ENCODE results near the gene STX16. TPM values are rescaled to one million over a fixed set of nuclear protein-coding genes. Genes with fewer than 3 reads are reported as not detected.

Gene STX16, protein sequence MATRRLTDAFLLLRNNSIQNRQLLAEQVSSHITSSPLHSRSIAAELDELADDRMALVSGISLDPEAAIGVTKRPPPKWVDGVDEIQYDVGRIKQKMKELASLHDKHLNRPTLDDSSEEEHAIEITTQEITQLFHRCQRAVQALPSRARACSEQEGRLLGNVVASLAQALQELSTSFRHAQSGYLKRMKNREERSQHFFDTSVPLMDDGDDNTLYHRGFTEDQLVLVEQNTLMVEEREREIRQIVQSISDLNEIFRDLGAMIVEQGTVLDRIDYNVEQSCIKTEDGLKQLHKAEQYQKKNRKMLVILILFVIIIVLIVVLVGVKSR
- 66.9 and 67.0 TPM in 2 replicates for total RNA-seq
- long read RNA-seq, full-length matches to known transcripts = 9 of 23 reads
- long read RNA-seq, partial matches to known transcripts = 6 of 23 reads
- long read RNA-seq, other reads (novel, unspliced or antisense) = 8 of 23 reads

GRCh38 chr20:58650776-58651558 is at the start of gene STX16:
Gene STX16, plus strand, starts transcription at chr20:58651283. Its CDS starts 724 bp downstream, at chr20:58652007.
- peak within 1 kb of the TSS; percentile 97 for H3K27ac Mint-ChIP-seq (ENCODE audit: unreplicated experiment)
- DNase-seq (ENCODE audit: extremely low spot score, unreplicated experiment) = peak; percentile 95

GRCh38 chr20:58602124-58602523 is 49.0 kb upstream of the STX16 start:
- DNase-seq (ENCODE audit: extremely low spot score, unreplicated experiment) = no peak
- Mint-ChIP-seq H3K27me3 (ENCODE audit: unreplicated experiment) (no peaks in the 10 kb centered on the region), H3K4me1 (ENCODE audit: unreplicated experiment) (peaks cover 21% of the 10 kb centered on the region), H3K27ac (ENCODE audit: unreplicated experiment) (no peak overlapping the region), H3K9me3 (ENCODE audit: unreplicated experiment) (no peaks in the 10 kb centered on the region), H3K36me3 (ENCODE audit: unreplicated experiment) (no peaks in the 10 kb centered on the region), H3K4me3 (ENCODE audit: unreplicated experiment) (no peak overlapping the region)
- no peak for TF ChIP-seq CTCF (IDR thresholded peaks at IDR 0.05)

More at GRCh38 chr20:58650776-58651558, at the start of gene STX16:
- peak; percentile 71 for TF ChIP-seq CTCF (IDR thresholded peaks at IDR 0.05)
- peak within 1 kb of the TSS; percentile 99 for H3K4me3 Mint-ChIP-seq (ENCODE audit: unreplicated experiment)
- H3K9me3 Mint-ChIP-seq (ENCODE audit: unreplicated experiment) = no peaks in the 10 kb centered on the region
- no peaks in the 10 kb centered on the region for H3K27me3 Mint-ChIP-seq (ENCODE audit: unreplicated experiment)
- H3K36me3 Mint-ChIP-seq (ENCODE audit: unreplicated experiment) = no peaks in the 10 kb centered on the region
- peaks cover 33% of the 10 kb centered on the region for H3K4me1 Mint-ChIP-seq (ENCODE audit: unreplicated experiment)

DNA sequence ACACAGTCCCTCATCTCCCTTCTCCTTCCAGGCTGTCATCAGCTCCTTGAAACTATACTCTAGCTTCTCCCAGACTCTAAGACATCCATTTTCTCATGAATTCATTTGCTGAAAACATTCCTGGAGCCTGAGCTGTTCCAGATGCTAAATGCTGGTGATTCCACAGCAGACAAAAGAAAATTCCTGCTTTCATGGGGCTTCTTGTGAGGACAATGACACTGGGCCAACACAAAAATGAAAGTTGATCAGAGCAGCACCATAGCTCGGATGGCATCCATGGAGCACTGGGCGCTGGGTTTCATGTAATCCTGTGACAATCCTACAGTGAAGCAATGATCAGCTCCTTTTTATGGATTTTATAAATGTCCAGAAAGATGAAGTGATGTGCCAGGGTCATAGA is 47.4 kb upstream of the STX16 start:
- no peak for TF ChIP-seq CTCF (IDR thresholded peaks at IDR 0.05)
- Mint-ChIP-seq H3K27me3 (ENCODE audit: unreplicated experiment) (no peaks in the 10 kb centered on the region), H3K4me1 (ENCODE audit: unreplicated experiment) (peaks cover 14% of the 10 kb centered on the region), H3K9me3 (ENCODE audit: unreplicated experiment) (no peaks in the 10 kb centered on the region), H3K4me3 (ENCODE audit: unreplicated experiment) (no peak overlapping the region), H3K27ac (ENCODE audit: unreplicated experiment) (peak overlapping the region; percentile 45), H3K36me3 (ENCODE audit: unreplicated experiment) (no peaks in the 10 kb centered on the region)
- DNase-seq (ENCODE audit: extremely low spot score, unreplicated experiment) = no peak

- H3K4me3 Mint-ChIP-seq (ENCODE audit: unreplicated experiment) = no peak overlapping the region
- H3K9me3 Mint-ChIP-seq (ENCODE audit: unreplicated experiment) = no peaks in the 10 kb centered on the region
- H3K27ac Mint-ChIP-seq (ENCODE audit: unreplicated experiment) = peak overlapping the region; percentile 45
- no peaks in the 10 kb centered on the region for H3K27me3 Mint-ChIP-seq (ENCODE audit: unreplicated experiment)
- peaks cover 14% of the 10 kb centered on the region for H3K4me1 Mint-ChIP-seq (ENCODE audit: unreplicated experiment)
- no peak for TF ChIP-seq CTCF (IDR thresholded peaks at IDR 0.05)
- no peak for DNase-seq (ENCODE audit: extremely low spot score, unreplicated experiment)
- no peaks in the 10 kb centered on the region for H3K36me3 Mint-ChIP-seq (ENCODE audit: unreplicated experiment)
Observed at GRCh38 chr20:58604128-58604881, 46.8 kb upstream of the STX16 start.
